ENCODE measurements around the gene TXK.
A peak's percentile ranks its signal among the peaks of the same experiment; 100 is the strongest.
"Not testable (repeated sequence)": the region's sequence is repeated elsewhere in the genome, so short reads cannot be mapped to it uniquely, and the experiment has no call there.

Gene TXK

DNA sequence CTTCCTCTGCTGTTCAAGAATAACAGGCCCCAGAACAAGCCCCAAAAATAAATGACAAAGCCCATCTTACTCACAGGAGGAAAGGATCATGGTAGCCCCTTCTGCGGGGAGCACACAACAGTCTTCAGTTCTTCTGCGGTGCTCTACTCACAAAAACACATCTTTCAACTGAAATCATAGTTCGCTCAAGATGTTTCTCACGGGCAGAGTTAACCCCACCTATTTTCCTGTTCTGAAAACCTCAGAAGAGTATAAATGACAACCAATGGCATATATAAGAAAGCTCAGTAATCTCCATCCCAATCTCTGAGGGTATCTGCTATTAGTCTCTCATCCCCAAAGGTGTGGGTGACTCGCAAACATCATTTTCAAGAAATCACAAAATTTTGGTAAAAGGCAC, at the start of gene TXK:
TXK (minus strand) TSS at position 170 of the 400 bp plus-strand sequence; CDS start at position 90, 80 bp downstream.
- DNase-seq, result no peak

GRCh38 chr4:48180234-48180633, 46.2 kb upstream of the TXK start:
- DNase-seq, result no peak

DNA sequence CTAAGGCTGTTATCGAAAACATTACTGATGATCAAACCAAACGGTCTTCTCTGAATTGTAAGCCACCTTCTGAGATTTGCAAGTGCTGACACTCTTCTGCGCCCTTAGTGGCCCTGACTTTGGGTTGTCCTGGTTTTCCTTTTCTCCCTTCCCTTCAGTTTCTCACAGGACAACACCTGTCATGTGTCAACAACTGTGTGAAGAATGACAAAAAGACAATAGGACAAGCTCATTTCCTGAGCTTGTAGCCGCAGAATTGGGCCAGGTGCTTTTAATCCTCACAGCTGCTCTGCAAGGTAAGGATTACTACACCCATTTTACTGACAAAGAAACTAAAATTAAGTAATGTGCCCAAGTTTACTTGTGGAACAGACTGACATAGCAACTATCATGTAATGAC, 44.9 kb upstream of the TXK start:
- DNase-seq, result no peak

- no peak for DNase-seq
These were observed 41.8 kb upstream of the TXK start for GRCh38 chr4:48175806-48176205.

GRCh38 chr4:48175328-48175727, 41.3 kb upstream of the TXK start:
- no peak for DNase-seq

DNA sequence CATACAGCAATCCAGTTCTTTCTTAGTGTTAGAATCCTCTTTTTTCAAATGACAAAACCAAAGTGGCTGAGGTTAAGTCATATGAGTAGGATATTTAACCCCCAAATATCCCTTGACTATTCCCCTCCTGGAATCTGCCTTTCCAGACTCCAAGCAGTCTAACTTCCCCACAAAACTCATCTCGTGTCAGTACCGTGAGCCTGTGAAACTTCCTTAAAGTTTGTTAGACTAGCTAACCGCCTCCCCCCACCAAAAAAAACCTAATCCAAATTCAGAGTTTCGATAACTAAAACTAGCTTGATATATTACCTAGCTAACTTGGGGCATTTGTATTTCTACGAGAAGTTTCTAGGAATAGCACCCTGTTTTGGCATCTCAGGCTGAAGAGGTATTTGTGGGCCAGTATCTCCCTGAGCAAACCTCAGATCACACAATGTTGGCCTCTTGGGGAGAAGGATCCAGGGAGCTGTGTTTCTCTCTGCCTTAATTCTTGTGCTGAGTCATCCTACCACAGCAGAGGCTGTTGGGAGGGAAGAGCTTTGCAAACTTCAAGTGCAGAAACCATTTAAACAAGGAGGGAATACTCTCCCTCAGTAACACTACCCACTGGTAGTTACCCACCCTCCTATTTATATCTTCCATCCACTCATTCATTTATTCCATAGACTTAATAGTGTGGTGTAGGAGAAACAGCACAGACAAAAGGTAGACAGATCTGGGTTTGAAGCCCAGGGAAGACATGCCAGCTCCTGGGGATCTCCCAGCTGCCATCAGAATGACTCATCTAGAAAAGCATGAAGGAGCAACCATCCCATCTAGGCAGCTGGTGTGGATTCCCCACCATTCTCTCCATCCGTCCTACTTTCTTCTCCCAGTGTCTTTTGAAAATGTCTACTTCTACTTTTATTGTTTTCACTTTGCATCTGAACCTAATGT, 39.3 kb upstream of the TXK start:
- peak in 1 of 2 experiments; percentile 2 for DNase-seq

GRCh38 chr4:48172651-48173050, 38.6 kb upstream of the TXK start:
- no peak for DNase-seq

DNA sequence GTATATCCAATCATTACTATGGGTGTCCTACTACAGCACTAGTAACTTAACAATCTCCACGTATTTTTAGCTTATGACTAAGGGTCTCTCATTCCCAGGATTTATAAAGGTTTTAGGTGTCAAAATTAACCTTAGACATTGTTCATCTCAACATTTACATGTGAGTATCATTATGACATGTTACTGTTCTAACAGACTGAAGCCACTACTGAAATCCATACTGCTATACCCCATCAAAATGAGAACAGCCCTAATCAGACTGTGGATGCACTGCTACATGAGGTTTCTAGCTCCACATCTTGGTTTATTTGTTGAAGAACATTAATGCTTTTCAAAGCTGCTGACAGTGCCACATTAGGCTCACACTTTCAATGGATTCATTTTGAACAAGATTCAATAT, 35.6 kb upstream of the TXK start:
- DNase-seq, result no peak

GRCh38 chr4:48167538-48168263, 33.7 kb upstream of the TXK start:
- DNase-seq, result no peak

DNA sequence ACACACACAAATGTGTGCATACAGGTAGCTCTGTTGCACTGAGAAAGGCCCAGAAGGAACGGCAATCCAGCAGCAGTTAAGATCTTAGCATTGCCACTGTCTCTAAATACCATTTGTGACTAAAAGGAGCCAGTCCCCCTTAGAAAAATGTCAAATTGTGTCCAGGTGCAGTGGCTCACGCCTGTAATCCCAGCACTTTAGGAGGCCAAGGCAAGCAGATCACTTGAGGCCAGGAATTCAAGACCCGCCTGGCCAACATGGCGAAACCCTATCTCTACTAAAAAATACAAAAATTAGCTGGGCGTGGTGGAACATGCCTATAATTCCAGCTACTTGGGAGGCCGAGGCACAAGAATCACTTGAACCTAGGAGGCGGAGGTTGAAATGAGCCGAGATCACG, 30.5 kb upstream of the TXK start:
- DNase-seq, result not testable (repeated sequence)

GRCh38 chr4:48163746-48164145, 29.7 kb upstream of the TXK start:
- DNase-seq, result no peak

DNA sequence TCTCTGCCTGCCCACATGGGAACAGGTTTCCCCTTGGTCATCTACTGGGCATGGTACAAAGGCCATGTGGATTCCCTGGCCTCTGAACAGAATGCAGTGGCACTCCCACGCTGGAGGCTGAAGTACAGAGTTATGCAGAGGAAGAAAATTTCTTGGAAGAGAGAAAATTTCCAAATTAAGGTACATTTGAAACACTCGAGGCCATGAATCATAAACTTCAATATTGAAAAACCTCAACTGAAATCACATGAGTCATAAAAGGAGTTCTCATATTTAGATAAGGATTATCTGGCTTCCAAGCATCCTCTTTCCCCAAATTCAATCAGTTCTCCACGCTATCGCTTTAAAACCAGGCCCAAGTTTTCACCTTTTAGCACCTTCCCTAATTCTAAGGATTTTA, 28.1 kb upstream of the TXK start:
- DNase-seq, result peak in 1 of 2 experiments; percentile 23

GRCh38 chr4:48157271-48157670, 23.2 kb upstream of the TXK start:
- no peak for DNase-seq

- no peak for DNase-seq
These were observed 22.4 kb upstream of the TXK start for GRCh38 chr4:48156423-48156822.

DNA sequence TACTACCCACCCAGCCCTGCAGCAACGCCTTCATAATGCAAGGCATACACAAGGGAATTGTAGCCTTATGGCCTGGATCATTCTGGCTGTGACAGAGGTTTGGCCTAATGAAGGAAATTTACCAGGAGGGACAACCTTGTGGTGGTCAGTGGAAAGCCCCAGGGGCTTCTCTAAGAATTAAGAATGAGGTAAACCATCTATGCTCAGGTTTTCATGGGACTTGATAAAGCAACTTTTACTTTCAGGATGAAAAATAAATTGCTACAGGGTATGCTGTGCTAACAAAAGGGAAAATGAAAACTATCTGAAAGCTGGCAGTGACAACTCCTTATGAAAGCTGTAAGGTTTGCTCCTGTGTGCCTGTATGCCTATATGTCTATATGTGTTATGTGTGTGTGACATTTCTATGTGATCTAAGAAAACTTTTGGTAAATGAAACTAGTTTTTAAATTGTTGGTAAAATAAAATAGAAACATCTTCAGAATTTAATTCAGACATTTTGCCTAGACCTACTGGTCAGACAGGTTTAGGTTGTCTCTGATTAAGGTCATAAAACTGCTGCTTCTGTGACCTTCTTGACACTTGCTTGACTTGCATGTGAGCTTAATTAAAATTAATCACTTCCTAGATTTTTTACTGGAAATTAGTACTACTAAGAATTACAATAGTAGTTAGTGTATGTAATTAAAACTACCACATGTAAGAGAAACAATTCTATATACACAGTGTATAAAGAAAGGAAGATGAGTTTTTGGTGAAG, 19.9 kb upstream of the TXK start:
- no peak for DNase-seq

DNA sequence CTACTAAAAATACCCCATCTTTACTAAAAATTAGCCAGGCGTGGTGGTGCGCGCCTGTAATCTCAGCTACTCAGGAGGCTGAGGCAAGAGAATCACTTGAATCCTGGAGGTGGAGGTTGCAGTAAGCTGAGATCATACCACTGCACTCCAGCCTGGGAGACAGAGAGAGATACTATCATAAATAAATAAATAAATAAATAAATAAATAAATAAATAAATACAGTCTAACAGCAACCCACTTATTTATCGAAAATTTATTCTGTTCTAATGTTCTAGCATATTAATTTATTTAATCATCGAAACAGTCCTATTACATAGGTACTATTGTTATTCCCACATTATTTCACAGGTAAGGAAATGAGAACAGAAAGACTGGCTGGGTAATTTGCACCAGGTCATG, 18.2 kb upstream of the TXK start:
- no peak for DNase-seq

DNA sequence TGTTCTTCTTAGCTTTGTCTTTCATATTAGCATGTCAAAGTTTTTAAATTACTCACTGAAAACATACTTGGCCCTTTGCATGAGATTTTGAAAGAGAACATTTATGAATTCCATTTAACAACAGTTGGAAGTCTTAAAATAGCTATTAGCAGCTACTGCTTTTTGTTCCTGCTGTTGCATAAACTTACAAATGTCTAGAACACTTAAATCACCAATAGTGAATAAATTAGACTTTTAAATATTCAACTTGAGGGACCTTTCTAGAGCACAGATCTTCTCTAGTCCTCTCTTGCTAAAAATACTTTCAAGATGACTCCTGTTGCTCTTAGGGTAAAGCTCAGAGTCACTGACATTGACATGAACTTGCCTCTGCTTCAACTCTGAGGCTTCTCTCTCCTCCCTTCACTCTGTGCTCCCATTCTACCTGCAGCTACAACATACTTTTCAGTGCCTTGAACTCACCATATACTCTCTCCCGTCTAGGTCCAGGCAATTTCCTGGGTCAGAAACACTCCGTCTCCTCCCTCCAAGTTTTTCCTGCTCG, 15.8 kb upstream of the TXK start:
- DNase-seq, result no peak

DNA sequence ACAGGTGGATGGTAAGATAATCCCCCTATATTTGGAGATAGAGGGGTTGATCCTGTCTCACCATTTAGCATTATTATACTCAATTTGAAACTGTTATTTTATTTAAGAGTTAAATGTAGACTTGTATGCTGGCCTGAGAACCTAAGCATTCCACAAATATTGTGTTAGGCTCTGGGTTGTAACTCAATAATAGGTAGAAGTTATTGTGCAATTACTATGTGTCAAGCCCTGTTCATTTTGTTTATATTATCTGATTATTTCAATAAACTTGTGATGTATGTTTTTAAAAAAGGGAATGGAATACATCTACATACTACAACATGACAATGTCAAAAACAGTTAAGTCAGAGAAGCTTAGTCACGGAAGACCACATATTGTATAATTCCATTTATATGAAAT, 13.6 kb upstream of the TXK start:
- no peak for DNase-seq

DNA sequence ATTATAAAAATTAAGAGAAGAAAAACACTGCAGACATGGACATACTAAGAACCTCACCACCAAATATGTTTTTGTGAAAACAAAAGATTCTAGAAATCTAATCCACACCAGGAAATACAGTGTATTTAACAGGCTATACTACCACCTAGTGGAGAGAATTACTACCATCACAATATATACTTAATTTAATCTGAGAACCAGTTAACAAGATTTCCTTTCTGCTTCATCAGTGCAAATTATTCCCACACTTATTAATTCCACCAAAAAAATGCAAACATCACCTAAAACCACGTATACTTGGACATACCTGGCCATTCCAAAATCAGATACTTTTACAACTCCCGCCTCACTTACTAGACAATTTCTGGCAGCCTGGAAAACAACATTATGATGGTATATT, 7.0 kb upstream of the TXK start:
- DNase-seq, result no peak

DNA sequence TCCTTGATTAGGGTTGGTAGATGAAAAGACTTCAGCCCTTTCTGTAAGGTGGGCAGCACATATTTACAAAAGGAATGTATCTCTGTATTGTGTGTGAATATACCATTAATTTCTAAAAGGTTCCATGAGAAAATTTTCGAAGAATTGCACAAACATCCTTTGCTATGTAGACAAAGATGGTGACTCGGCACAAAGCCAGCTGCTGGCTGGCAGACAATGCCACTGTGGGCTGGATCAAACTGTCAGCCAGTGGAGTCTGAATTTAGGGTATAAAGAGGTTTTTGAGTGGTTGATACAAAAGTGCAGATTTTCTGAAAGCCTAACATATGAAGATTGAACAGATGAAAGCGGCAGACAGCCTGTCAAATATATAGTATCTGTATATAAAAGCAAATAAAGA, 5.6 kb upstream of the TXK start:
- DNase-seq, result no peak

DNA sequence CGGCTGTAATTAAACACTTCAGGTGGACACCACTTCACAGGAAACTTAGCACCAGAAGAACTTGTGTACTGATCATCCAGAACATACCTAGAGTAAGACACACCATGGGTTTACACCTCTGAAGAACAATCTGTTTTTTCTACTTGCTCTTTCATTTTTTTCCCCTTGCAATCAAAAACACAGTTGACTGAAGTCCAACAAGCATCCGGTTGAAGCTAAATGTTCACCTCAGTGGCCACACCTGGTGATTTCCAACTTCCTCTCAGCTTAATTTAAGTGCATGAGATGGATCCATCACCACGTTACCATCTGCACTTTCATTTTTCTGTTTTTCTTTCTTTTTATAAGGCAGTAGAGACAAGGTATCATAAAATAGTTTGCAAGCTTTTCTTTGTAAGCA, 4.9 kb upstream of the TXK start:
- DNase-seq, result no peak

- DNase-seq, result no peak
These were observed 4.5 kb upstream of the TXK start for GRCh38 chr4:48138511-48138910.

DNA sequence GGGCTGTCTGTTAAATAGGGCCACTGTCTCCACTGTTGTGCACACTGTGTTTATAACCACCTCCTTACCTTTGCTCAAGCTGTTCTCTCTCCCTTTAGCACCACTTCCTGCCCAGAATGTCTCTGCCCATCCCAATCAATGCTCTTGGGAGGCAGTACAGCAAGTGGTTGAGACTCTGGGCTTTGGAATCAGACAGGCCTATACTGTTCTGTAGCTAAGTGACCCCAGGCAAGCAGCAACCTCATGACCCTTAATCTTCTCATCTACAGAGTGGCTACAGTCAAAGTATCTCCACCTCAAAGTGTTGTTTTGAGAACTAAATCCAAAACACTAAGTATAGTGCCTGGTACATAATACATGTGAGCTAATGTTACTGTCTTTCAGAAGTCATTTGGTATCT, 3.8 kb upstream of the TXK start:
- peak in 1 of 2 experiments; percentile 15 for DNase-seq

All from activated CD4-positive, alpha-beta T cell treated with anti-CD3 and anti-CD28 coated beads, Interleukin-2, amount 50 U/mL, for 48 hours (primary cell).